ENCODE data around the gene RABGAP1L.
A peak's percentile ranks its signal among the peaks of the same experiment; 100 is the strongest.
"Not testable (repeated sequence)": the region's sequence is repeated elsewhere in the genome, so short reads cannot be mapped to it uniquely, and the experiment has no call there.

Gene RABGAP1L

DNA sequence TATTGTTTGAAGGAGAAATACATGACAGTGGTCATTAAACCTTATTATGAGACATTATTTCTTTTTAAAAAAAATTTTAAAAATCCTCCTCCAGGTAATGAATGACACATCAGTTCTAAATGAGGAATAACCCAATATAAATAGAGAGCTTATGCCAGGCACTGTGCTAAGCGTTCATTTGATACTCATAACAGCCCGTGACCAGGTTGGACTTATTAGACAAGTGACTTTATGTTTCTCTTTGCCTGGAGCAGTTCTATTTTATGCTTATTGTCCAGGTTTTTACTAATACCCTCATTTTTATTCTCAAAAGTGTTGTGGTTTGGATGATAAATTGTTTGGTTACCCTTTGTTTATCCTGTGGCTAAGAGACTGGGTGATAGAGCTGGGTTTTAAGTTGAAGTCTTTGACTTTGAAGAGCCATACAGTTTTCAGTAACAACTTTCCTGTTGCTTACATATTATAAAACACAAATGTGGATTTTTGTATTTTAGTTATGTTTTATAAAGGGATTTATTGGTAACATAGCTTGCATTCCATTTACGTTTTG is 84.2 kb downstream of the RABGAP1L start:
- CTCF ChIA-PET, result interaction anchor here (0.6 kb wide), 3 partner anchors 34 to 818 kb away, joined by 3 read pairs; no protein-coding TSS in a partner anchor
- no peak for DNase-seq (ENCODE audit: low spot score)
- POLR2A ChIA-PET (ENCODE audit: low non-redundant PET), result no interaction called here
- TF ChIP-seq, protein P1, sequence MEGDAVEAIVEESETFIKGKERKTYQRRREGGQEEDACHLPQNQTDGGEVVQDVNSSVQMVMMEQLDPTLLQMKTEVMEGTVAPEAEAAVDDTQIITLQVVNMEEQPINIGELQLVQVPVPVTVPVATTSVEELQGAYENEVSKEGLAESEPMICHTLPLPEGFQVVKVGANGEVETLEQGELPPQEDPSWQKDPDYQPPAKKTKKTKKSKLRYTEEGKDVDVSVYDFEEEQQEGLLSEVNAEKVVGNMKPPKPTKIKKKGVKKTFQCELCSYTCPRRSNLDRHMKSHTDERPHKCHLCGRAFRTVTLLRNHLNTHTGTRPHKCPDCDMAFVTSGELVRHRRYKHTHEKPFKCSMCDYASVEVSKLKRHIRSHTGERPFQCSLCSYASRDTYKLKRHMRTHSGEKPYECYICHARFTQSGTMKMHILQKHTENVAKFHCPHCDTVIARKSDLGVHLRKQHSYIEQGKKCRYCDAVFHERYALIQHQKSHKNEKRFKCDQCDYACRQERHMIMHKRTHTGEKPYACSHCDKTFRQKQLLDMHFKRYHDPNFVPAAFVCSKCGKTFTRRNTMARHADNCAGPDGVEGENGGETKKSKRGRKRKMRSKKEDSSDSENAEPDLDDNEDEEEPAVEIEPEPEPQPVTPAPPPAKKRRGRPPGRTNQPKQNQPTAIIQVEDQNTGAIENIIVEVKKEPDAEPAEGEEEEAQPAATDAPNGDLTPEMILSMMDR (conservative IDR thresholded peaks at IDR 0.05; ENCODE audit: low read depth), result no peak
- H3K27ac ChIP-seq, result no peak overlapping the region

DNA sequence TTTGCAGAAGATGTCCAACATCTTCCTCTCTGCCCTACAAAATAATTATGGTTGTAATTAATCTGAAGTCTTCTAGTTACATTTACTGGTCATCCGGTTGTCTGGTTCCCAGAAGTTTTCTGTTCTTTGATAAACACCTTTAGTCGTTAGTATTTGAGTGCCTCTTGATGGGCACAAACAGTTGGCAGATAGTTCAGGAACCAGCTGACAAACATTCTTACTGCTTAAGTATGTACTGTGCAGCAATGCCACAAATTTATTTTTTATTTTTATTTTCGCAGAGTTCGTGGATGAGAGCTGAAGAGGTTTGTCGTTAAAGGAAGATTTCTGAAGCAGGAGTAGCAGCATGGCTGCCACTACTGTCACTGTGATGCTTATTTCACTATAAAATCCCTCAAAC is 84.7 kb downstream of the RABGAP1L start:
- no peak overlapping the region for H3K27ac ChIP-seq
- TF ChIP-seq, protein P1 (conservative IDR thresholded peaks at IDR 0.05; ENCODE audit: low read depth), result no peak
- DNase-seq (ENCODE audit: low spot score), result no peak
- POLR2A ChIA-PET (ENCODE audit: low non-redundant PET), result no interaction called here
- CTCF ChIA-PET, result interaction anchor here (0.6 kb wide), 2 partner anchors 77 to 819 kb away, joined by 3 read pairs; no protein-coding TSS in a partner anchor

DNA sequence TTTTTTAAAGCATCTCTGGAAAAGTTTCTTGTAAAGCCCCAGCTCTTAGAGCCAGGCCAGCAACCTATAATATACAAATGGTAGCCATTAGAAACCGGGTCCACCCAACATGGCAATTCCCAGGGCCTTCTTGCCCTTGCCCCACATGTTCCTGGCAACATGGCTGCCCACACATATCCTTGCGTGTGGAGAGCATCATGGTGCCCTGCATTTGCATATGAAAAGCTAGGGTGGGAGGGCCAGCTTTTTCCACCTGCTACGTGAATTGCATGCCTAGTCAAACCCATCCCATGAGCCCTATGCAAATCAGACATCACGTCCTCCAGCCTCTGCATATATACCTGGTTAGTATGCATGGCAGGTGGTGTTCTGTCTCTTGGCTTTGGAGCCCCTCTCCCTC is 88.2 kb downstream of the RABGAP1L start:
- TF ChIP-seq, protein P1 (conservative IDR thresholded peaks at IDR 0.05; ENCODE audit: low read depth), result no peak
- no peak for DNase-seq (ENCODE audit: low spot score)
- CTCF ChIA-PET, result interaction anchor here (2.0 kb wide), 1 partner anchor 15 kb away, joined by 4 read pairs; no protein-coding TSS in a partner anchor
- POLR2A ChIA-PET (ENCODE audit: low non-redundant PET), result no interaction called here
- no peak overlapping the region for H3K27ac ChIP-seq

DNA sequence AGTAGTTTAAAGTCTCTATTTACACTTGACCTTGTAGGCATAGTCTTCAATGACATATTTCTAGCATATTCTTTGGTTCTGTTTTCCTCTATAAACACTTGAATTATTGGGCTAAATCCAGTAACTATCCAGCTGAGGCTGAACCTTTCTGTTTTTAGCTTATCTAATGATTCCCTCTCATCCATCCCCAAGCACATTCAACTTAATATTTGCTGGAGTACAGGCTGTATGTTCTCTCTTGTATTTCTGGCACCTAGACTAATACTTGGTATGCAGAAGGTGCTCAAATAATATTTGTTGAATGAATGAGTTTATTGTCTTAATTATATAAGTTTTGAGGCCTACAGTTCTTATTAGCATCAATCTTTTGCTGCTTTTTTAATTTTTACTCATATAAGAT is 88.7 kb downstream of the RABGAP1L start:
- ChIA-PET POLR2A (ENCODE audit: low non-redundant PET) (no interaction called here), CTCF (interaction anchor here (2.0 kb wide), 1 partner anchor 14 kb away, joined by 4 read pairs; no protein-coding TSS in a partner anchor)
- no peak for DNase-seq (ENCODE audit: low spot score)
- H3K27ac ChIP-seq, result no peak overlapping the region
- TF ChIP-seq, protein P1 (conservative IDR thresholded peaks at IDR 0.05; ENCODE audit: low read depth), result no peak

DNA sequence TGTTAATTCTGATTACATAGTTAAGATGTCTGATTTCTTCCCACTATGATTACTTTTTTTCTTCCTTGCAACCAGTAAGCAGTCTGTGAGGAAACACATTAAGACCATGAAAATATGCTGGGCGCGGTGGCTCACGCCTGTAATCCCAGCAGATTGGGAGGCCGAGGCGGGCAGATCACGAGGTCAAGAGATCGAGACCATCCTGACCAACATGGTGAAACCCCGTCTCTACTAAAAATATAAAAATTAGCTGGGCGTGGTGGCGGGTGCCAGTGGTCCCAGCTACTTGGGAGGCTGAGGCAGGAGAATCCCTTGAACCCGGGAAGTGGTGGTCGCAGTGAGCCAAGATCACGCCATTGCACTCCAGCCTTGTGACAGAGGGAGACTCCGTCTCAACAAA is 97.1 kb downstream of the RABGAP1L start:
- H3K27ac ChIP-seq; DNase-seq (ENCODE audit: low spot score); CTCF ChIA-PET; POLR2A ChIA-PET (ENCODE audit: low non-redundant PET): not testable (repeated sequence)

GRCh38 chr1:174258148-174258550 is 98.8 kb downstream of the RABGAP1L start:
- TF ChIP-seq, protein P1 (conservative IDR thresholded peaks at IDR 0.05; ENCODE audit: low read depth), result peak; percentile 63
- H3K27ac ChIP-seq, result no peak overlapping the region
- ChIA-PET POLR2A (ENCODE audit: low non-redundant PET) (no interaction called here), CTCF (no interaction called here)
- peak; percentile 46 for DNase-seq (ENCODE audit: low spot score)

DNA sequence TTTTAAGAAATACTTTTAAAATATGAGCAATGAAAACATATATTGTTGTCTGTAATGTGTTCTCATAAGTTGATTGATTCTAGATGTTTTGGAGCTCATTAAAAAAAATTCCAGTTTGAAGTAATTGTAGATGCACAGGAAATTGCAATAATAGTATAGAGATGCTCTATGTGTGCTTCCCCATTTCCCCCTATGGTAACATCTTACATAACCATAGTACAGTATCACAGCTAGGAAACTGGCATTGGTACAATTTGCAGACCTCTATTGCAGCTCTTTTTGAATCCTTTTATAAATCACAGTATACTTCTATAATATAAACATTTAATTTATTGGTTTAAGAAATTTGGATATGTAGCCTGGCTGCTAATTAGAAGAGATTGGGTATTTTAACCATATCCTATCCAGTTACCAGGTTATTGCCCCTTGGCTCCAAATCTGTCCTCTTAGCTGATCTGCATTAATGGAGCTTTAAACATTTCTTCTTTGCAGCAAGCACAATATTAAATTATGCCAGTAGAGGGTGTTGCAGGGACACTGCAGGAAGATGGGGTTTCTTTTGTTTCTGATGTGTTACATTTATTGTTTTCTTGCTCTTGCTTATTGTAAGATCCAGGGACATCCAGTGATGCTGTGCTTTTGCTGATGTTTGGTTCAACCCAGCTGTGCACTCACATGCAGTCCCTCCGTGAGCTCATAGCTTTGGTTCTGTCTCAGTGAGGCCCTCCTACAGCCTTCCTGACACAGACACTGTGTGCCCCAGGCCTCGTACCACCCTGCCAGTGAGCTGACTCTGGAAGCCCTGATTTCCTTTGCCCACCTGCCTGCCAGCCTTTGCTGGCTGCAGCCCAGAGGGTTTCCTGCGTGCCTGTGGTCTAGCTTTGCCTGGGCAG is 103.3 kb downstream of the RABGAP1L start:
- POLR2A ChIA-PET (ENCODE audit: low non-redundant PET), result no interaction called here
- H3K27ac ChIP-seq, result no peak overlapping the region
- CTCF ChIA-PET, result interaction anchor here (0.5 to 2.2 kb wide), 29 partner anchors 9 to 556 kb away, joined by 3 to 18 read pairs (median 5); no protein-coding TSS in a partner anchor
- peak; percentile 56 for DNase-seq (ENCODE audit: low spot score)
- TF ChIP-seq, protein P1 (conservative IDR thresholded peaks at IDR 0.05; ENCODE audit: low read depth), result peak; percentile 80

All from RWPE1 (cell line).